ENCODE results near the gene CNR1. TPM values are rescaled to one million over a fixed set of nuclear protein-coding genes. Genes with fewer than 3 reads are reported as not detected.

CNR1 gene
- polyA plus RNA-seq, 1 of the 3 experiments (the other 2 are of a cell fraction) = not detected

GRCh38 chr6:88107241-88107640 lies 58.9 kb downstream of the CNR1 start:
- TF ChIP-seq PBX3 (IDR thresholded peaks at IDR 0.05) (no peak), GABPA (IDR thresholded peaks at IDR 0.05; ENCODE audit: low read depth) (no peak), YY1 (IDR thresholded peaks at IDR 0.05; ENCODE audit: low read depth) (no peak), SIN3A (IDR thresholded peaks at IDR 0.05; ENCODE audit: borderline replicate concordance, low read depth, low read length) (no peak), MEF2A (IDR thresholded peaks at IDR 0.05; ENCODE audit: borderline replicate concordance, low read depth) (no peak), NFIC (IDR thresholded peaks at IDR 0.05; ENCODE audit: borderline replicate concordance) (no peak), EZH2phosphoT487 (IDR thresholded peaks at IDR 0.05; ENCODE audit: borderline replicate concordance, low read depth) (no peak), TEAD4 (IDR thresholded peaks at IDR 0.05; ENCODE audit: borderline replicate concordance, insufficient read depth) (no peak), TCF12 (IDR thresholded peaks at IDR 0.05) (no peak), CTCF (IDR thresholded peaks at IDR 0.05) (no peak)
- DNase-seq = no peak
- no peaks in the 10 kb centered on the region for H3F3A ChIP-seq (replicated peaks; ENCODE audit: insufficient read depth)
- no peak overlapping the region for H3K27ac ChIP-seq (ENCODE audit: low read depth in 2 of 2, low read length in 1 of 2)
- H3K27me3 ChIP-seq (ENCODE audit: insufficient read depth) = no peaks in the 10 kb centered on the region
- H3K36me3 ChIP-seq (replicated peaks in 1 of 2; ENCODE audit: control insufficient read depth in 1 of 2, insufficient read depth in 2 of 2, low read length in 1 of 2) = no peaks in the 10 kb centered on the region
- H2AFZ ChIP-seq (ENCODE audit: low read depth) = no peak overlapping the region
- no peaks in the 10 kb centered on the region for H4K20me1 ChIP-seq (ENCODE audit: insufficient read depth)
- ChIA-PET CTCF (interaction anchor here (1.0 kb wide), 1 partner anchor 105 kb away, joined by 3 read pairs; no protein-coding TSS in a partner anchor), POLR2A (no interaction called here)
- H3K4me2 ChIP-seq = no peak overlapping the region
- H3K9ac ChIP-seq = no peak overlapping the region
- H3K9me3 ChIP-seq = no peaks in the 10 kb centered on the region
- no peaks in the 10 kb centered on the region for H3K9me2 ChIP-seq
- H3K4me1 ChIP-seq (ENCODE audit: control insufficient read depth in 1 of 2, insufficient read depth in 2 of 2, low read depth in 1 of 2, low read length in 1 of 2) = no peaks in the 10 kb centered on the region
- H3K79me2 ChIP-seq (ENCODE audit: insufficient read depth) = no peaks in the 10 kb centered on the region
- no peak overlapping the region for H3K4me3 ChIP-seq (ENCODE audit: low read depth in 2 of 2, low read length in 1 of 2)

GRCh38 chr6:88105741-88106340 lies 60.3 kb downstream of the CNR1 start:
- H3K4me2 ChIP-seq = no peak overlapping the region
- no peaks in the 10 kb centered on the region for H3K4me1 ChIP-seq (ENCODE audit: control insufficient read depth in 1 of 2, insufficient read depth in 2 of 2, low read depth in 1 of 2, low read length in 1 of 2)
- H3K4me3 ChIP-seq (ENCODE audit: low read depth in 2 of 2, low read length in 1 of 2) = no peak overlapping the region
- no peaks in the 10 kb centered on the region for H3F3A ChIP-seq (replicated peaks; ENCODE audit: insufficient read depth)
- no peaks in the 10 kb centered on the region for H3K36me3 ChIP-seq (replicated peaks in 1 of 2; ENCODE audit: control insufficient read depth in 1 of 2, insufficient read depth in 2 of 2, low read length in 1 of 2)
- CTCF ChIA-PET = no interaction called here
- H3K9me3 ChIP-seq = no peaks in the 10 kb centered on the region
- H3K9ac ChIP-seq = no peak overlapping the region
- no peak overlapping the region for H3K27ac ChIP-seq (ENCODE audit: low read depth in 2 of 2, low read length in 1 of 2)
- no peaks in the 10 kb centered on the region for H4K20me1 ChIP-seq (ENCODE audit: insufficient read depth)
- POLR2A ChIA-PET = no interaction called here
- WGBS (ENCODE audit: low lambda C conversion rate) = 39% methylated on average over 7 of the region's 7 CpGs
- no peak for TF ChIP-seq POLR2AphosphoS5 (IDR thresholded peaks at IDR 0.05; ENCODE audit: low read depth, low read length)
- TF ChIP-seq NRF1 (IDR thresholded peaks at IDR 0.05; ENCODE audit: low read depth, low read length) = no peak
- H3K9me2 ChIP-seq = no peaks in the 10 kb centered on the region
- DNase-seq = no peak
- no peaks in the 10 kb centered on the region for H3K79me2 ChIP-seq (ENCODE audit: insufficient read depth)
- H2AFZ ChIP-seq (ENCODE audit: low read depth) = no peak overlapping the region
- H3K27me3 ChIP-seq (ENCODE audit: insufficient read depth) = no peaks in the 10 kb centered on the region

Other genes with a start within 250 kb of the CNR1 start
- not detected in 2 replicates for gene SPACA1, start 118.5 kb downstream of the CNR1 start, polyA plus RNA-seq (2012; rRNA removed)

Measured in SK-N-SH (cell line).